HG02571 (cell line): ENCODE measurements around the gene SYNPO.

Experiments
- ATAC-seq: cut with Tn5 transposase; IDR thresholded peaks from one replicate; pipeline ENCODE4 v1.9.1; 2021; ENCODE audit warnings: mild to moderate bottlenecking, moderate library complexity; ENCODE audit not compliant: unreplicated experiment

The SYNPO gene

DNA sequence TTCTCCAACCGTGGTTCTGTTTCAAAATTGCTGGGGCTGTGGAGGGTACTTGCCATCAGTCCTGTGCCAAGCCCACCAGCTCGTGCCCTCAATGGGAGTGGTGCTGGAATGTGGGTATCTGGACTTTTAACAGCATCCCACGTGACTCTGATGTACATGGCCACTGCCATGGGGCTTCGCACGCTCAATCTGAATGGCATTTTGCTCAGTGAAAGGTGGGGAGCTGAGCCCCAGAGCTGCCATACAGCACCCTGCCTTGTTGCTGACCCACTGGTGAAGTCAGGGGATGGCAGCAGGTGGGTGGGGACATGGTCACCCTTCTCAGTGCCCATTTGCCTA lies 16.6 kb upstream of the SYNPO start:
- ATAC-seq: no peak

GRCh38 chr5:150624334-150625163 lies 15.9 kb upstream of the SYNPO start:
- peak; percentile 32 for ATAC-seq

- no peak for ATAC-seq
These were observed 15.3 kb upstream of the SYNPO start for GRCh38 chr5:150625164-150625535.

- peak; percentile 43 for ATAC-seq
These were observed 14.4 kb upstream of the SYNPO start for GRCh38 chr5:150625831-150626746.

GRCh38 chr5:150626853-150627276 lies 13.6 kb upstream of the SYNPO start:
- ATAC-seq: no peak

- no peak for ATAC-seq
These were observed 12.5 kb upstream of the SYNPO start for GRCh38 chr5:150627731-150628545.

GRCh38 chr5:150628936-150629485 lies 11.4 kb upstream of the SYNPO start:
- no peak for ATAC-seq

DNA sequence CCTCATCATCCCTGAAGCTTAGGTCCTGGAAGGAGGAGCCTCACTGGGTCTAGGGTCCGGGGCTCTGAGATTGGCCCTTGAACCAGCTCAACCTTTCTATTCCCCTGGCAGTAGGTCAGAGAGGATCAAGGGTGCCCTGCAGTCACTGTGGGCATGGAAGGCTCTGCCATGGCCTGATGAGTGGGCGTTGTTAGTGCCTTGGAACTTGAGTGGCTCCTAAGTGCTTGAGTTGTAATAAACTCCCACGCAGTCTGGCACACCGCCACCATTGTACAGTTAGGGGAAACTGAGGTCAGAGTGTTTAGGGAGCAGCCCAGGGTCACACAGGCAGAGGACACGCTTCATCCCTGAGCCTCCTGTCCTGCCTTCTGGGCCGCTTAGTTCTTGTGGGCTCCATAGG lies 10.4 kb upstream of the SYNPO start:
- ATAC-seq: no peak

GRCh38 chr5:150630461-150631325 lies 9.8 kb upstream of the SYNPO start:
- no peak for ATAC-seq

- no peak for ATAC-seq
These were observed 9.1 kb upstream of the SYNPO start for GRCh38 chr5:150631326-150631701.

GRCh38 chr5:150632305-150633160 lies 7.9 kb upstream of the SYNPO start:
- ATAC-seq: no peak

DNA sequence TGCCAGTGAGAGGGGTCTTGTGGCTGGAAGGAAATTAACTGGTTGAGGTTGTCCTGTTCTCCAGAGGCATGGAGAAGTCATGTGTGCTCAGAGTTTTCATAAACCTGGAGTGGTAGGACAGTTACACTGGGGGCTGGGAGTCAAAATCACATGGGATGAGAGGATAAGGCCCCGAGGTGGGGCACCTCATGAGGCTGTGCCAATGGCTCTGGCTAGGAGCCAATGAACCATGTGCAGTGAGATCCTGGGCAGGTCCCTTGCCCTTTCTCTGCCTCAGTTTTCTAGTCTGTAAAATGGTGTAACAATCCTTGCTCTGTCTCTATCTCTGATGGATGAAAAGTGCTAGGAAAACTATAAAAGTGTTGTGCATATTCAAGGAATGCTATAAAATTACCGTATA lies 7.0 kb upstream of the SYNPO start:
- ATAC-seq: no peak

DNA sequence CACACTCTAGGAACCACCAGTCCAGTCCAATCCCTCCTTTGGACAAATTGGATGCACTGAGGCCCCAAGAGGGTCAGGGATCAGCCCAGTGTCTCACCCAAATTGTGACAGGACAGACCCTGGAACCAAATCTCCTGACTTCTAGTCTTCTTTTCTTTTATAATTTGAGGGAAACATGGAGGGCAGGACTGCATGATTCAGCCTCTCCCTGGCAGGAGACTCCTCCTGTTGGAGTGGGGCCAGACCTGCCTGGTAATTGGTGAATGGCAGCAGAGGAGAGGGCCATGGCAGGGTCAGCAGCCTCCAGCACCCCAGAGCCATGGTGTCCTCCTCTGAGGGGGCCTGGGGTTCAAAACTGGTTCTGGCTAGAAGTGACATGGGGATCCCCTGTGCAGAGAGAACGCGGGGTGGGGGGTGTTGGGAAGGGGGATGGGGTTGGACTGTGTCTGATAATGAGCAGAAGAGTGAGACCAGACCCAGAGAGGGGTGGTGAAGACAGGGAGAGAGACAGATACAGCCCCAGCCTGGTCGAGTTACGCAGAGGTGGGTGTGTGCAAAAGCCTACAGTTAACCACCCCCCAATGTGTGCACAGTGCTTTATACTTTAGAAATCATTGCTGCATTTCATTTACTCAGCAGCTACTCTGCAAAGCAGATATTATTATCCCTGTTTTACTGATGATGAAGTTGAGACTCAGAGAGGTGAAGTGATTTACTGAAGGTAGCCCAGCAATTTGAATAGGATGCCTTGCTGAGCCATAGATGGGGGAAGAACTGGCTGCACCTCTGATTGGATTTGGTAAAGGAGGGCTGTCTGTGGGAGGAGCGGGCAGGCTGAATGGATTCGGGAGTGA lies 3.8 kb upstream of the SYNPO start:
- no peak for ATAC-seq

DNA sequence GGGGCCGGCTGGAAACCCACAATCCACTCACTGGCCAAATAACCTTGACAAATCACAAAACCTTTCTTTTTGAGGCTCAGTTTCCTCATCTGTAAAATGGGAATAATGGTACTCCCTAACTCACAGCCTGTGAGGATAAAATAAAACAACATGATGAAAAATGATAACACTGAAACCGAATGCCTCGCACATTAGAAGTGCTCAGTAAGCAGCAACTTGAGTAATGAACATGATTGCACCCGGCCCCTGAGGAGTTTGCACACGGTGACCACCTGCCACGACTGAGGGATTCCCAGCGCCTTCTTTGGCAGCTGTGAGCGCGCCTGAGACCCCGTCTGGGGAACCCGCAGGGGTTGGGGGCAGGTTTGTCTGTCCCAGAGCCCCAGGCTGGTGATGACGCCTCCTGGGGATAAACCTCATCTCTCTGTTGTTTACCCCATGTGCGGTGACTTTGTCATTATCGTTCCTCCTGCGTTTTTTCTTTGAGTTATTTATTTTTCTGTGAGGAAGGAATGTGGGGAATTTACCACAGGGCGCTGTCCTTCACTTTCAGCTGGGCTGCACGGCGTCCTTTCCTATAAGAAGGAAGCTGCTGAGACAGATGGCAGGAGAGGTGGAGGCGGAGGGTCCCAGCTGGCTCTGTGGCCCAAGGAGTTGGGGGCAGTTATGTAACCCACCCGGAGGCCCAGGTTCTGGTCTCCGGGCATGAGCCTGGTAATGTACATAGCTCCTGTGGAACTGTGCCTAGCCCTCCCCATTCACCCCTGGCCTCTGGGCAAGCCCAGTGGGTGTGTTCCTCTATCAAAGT lies 3.0 kb upstream of the SYNPO start:
- ATAC-seq: no peak

- no peak for ATAC-seq
These were observed 2.4 kb upstream of the SYNPO start for GRCh38 chr5:150638053-150638444.

DNA sequence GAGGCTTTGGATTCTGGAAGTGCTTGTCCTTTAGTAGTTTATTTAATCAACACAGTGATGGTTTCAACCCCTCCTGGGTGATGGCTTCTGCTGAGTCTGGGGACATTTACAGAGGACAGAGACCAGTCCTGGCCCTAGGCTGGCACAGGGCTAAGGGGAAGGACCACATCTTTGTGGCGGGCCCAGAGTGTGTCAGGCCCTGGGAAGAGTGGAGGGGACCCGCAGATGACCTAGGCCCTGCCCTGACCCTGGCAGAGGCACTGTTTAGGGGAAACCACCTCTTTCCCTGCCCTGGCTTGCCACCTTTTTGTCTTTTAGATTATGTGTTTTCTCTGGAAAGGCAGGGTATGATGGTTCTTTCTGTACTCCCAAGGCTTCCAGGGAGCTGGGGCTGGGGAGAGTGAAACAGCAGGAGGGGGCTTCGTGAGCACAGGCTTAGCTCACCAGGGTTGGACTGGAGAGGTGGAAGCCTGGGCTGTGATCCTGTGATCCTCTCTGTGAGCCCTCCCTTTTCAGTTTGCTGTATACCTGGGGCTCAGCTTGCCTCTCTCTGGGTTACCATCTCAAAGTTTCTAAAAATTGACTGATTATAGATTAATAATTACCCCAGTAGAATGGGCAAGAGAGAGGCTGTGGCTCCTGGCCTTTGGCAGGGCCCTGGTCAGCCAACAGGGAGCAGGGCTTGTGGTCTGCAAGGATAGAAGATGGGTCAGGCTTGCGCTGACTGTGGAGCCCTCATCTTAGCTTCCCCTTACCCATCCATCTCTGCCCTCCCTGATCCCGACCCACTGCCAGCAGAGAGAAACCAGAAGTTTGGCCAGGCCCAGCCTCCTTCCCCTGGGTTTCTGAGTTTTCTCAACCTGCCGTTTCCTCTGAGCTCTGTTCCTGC lies 1.7 kb upstream of the SYNPO start:
- ATAC-seq: no peak

- no peak for ATAC-seq
These were observed 1.1 kb upstream of the SYNPO start for GRCh38 chr5:150639377-150639692.
